Osteocyte (in vitro differentiated cells): Measurements from ENCODE around the gene OR8H3. TPM values are rescaled to one million over a fixed set of nuclear protein-coding genes. Genes with fewer than 3 reads are reported as not detected.

Source experiments
- DNase-seq: peaks from one replicate; pipeline ENCODE4 v3.0.0; 2021; ENCODE audit warnings: mixed read lengths; ENCODE audit not compliant: unreplicated experiment; ENCODE audit errors: extremely low spot score
- H3K27ac Mint-ChIP-seq: one replicate; pipeline ENCODE4 v1.8.0; 2021; ENCODE audit warnings: mild to moderate bottlenecking, mixed read lengths; ENCODE audit not compliant: unreplicated experiment
- H3K27me3 Mint-ChIP-seq: one replicate; pipeline ENCODE4 v1.8.0; 2021; ENCODE audit warnings: mixed read lengths; ENCODE audit not compliant: unreplicated experiment
- H3K36me3 Mint-ChIP-seq: one replicate; pipeline ENCODE4 v1.8.0; 2021; ENCODE audit warnings: mixed read lengths; ENCODE audit not compliant: unreplicated experiment
- H3K4me1 Mint-ChIP-seq: one replicate; pipeline ENCODE4 v1.8.0; 2021; ENCODE audit warnings: mixed read lengths; ENCODE audit not compliant: unreplicated experiment
- H3K4me3 Mint-ChIP-seq: one replicate; pipeline ENCODE4 v1.8.0; 2021; ENCODE audit warnings: mild to moderate bottlenecking, moderate library complexity, mixed read lengths; ENCODE audit not compliant: unreplicated experiment
- H3K9me3 Mint-ChIP-seq: one replicate; pipeline ENCODE4 v1.8.0; 2021; ENCODE audit warnings: mixed read lengths; ENCODE audit not compliant: unreplicated experiment
- CTCF ChIP-seq: fragments of 200-600 bp; sonication (generic); IDR thresholded peaks from 2 replicates; pipeline ENCODE4 v1.5.0; 2021; ENCODE audit warnings: antibody characterized with exemption, mild to moderate bottlenecking, moderate library complexity
- total RNA-seq: library from RNA; stranded (reverse); gene quantifications from 2 replicates; pipeline ENCODE4 v1.2.1, GENCODE V29; 2021

OR8H3 gene
- total RNA-seq, 1 donor from 2014 or later, result not detected

- no peak for TF ChIP-seq CTCF
- Mint-ChIP-seq H3K36me3 (no peaks in the 10 kb centered on the region), H3K27ac (no peak overlapping the region), H3K27me3 (no peaks in the 10 kb centered on the region), H3K9me3 (peaks cover 49% of the 10 kb centered on the region), H3K4me3 (no peak overlapping the region), H3K4me1 (no peaks in the 10 kb centered on the region)
- DNase-seq, result no peak
Observed at GRCh38 chr11:56151376-56151775, 29.2 kb downstream of the OR8H3 start.

DNA sequence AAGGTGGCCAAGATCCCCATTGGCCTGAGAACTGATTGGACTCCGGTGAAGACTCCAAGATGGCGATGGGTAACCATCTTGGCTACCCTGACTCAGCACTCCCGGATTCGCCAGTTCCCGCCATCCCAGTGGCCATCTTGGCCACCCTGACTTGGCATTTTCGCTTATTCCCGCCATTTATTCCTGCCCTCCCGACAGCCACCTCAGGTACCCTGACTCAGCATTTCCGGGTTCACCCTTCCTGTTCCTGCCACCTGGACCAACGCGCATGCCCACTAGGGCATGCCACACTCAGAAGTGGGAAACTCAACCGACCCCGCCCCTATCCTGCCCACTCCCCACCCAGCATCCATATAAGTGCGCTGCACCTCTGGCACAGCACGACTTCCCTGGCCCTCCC is 30.2 kb downstream of the OR8H3 start:
- H3K36me3 Mint-ChIP-seq, result no peaks in the 10 kb centered on the region
- peaks cover 53% of the 10 kb centered on the region for H3K9me3 Mint-ChIP-seq
- no peak overlapping the region for H3K27ac Mint-ChIP-seq
- no peak overlapping the region for H3K4me3 Mint-ChIP-seq
- no peaks in the 10 kb centered on the region for H3K27me3 Mint-ChIP-seq
- no peaks in the 10 kb centered on the region for H3K4me1 Mint-ChIP-seq
- TF ChIP-seq CTCF, result no peak
- DNase-seq, result no peak

DNA sequence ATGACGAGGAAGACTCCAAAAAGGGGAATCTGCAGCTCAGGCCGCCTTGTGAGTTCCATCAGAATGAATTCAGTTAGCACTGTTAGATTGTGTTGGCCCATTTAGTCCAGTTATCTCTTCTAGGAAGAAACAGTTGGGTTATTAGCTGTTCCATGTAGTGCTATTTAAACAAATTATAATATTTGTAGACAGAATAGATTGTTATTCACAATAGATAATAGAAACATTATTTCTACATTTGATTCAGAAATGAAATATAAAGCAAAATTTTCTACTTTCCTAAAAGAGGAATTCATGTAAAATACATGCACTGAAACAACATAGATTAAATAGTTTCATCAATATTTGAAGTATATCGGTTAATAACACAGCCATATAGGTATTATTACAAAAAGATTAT is 38.0 kb downstream of the OR8H3 start, which contains the start of gene OR8K5:
Gene OR8K5 (minus strand): TSS at position 101 of the 400 bp plus-strand sequence. CDS start 0 bp downstream, at position 101.
- TF ChIP-seq CTCF, result no peak
- Mint-ChIP-seq H3K4me3 (no peak within 1 kb of the TSS), H3K27me3 (no peaks in the 10 kb centered on the region), H3K36me3 (no peaks in the 10 kb centered on the region), H3K9me3 (peaks cover 34% of the 10 kb centered on the region), H3K4me1 (no peaks in the 10 kb centered on the region), H3K27ac (no peak within 1 kb of the TSS)
- no peak for DNase-seq

DNA sequence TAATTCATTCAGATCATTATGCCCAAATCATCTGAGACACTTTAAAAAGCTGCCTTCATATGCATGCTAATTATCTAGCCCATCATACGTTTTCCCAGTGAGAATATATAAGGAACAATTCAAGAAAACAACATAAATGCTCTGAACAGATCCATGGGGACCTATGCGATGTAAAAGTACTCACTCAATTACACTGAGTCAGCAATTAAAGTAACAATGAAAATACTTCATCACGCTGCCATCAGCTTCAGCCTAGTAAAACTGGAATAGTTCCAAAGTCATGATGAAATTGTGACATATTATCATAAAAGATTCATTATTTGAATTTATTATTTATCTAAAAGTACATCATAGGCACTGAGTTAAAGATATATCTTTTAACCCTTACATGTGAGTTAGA is 41.6 kb downstream of the OR8H3 start:
- Mint-ChIP-seq H3K4me3 (no peak overlapping the region), H3K27ac (no peak overlapping the region), H3K4me1 (no peaks in the 10 kb centered on the region), H3K9me3 (peaks cover 29% of the 10 kb centered on the region), H3K36me3 (no peaks in the 10 kb centered on the region), H3K27me3 (no peaks in the 10 kb centered on the region)
- no peak for TF ChIP-seq CTCF
- DNase-seq, result no peak

- no peak overlapping the region for H3K27ac Mint-ChIP-seq
- no peaks in the 10 kb centered on the region for H3K4me1 Mint-ChIP-seq
- no peaks in the 10 kb centered on the region for H3K27me3 Mint-ChIP-seq
- no peak overlapping the region for H3K4me3 Mint-ChIP-seq
- peaks cover 8% of the 10 kb centered on the region for H3K9me3 Mint-ChIP-seq
- TF ChIP-seq CTCF, result no peak
- no peaks in the 10 kb centered on the region for H3K36me3 Mint-ChIP-seq
- DNase-seq, result no peak
Observed at GRCh38 chr11:56172256-56172830, 50.2 kb downstream of the OR8H3 start.

Other genes starting within 250 kb of the OR8H3 start
- not detected in 2 replicates for gene TRIM51, start 239.1 kb upstream of the OR8H3 start, total RNA-seq
- gene OR5W2, start 207.8 kb upstream of the OR8H3 start, total RNA-seq, result not detected in 2 replicates
- not detected in 2 replicates for gene OR5I1, start 186.0 kb upstream of the OR8H3 start, total RNA-seq
- not detected in 2 replicates for gene OR10AG1, start 152.4 kb upstream of the OR8H3 start, total RNA-seq
- not detected in 2 replicates for gene OR5F1, start 127.7 kb upstream of the OR8H3 start, total RNA-seq
- gene OR5AS1, start 94.7 kb upstream of the OR8H3 start, total RNA-seq, result not detected in 2 replicates
- gene OR8I2, start 29.1 kb upstream of the OR8H3 start, total RNA-seq, result not detected in 2 replicates
- gene OR8H2, start 18.7 kb upstream of the OR8H3 start, total RNA-seq, result not detected in 2 replicates
- gene OR8J3, start 17.8 kb downstream of the OR8H3 start, total RNA-seq, result not detected in 2 replicates
- gene OR8K5, start 37.9 kb downstream of the OR8H3 start, total RNA-seq, result not detected in 2 replicates
- gene OR5J2, start 54.2 kb downstream of the OR8H3 start, total RNA-seq, result not detected in 2 replicates
- not detected in 2 replicates for gene OR5T2, start 111.9 kb downstream of the OR8H3 start, total RNA-seq
- not detected in 2 replicates for gene OR5T3, start 129.9 kb downstream of the OR8H3 start, total RNA-seq
- gene OR5T1, start 151.8 kb downstream of the OR8H3 start, total RNA-seq, result not detected in 2 replicates
- not detected in 2 replicates for gene OR8H1, start 169.9 kb downstream of the OR8H3 start, total RNA-seq
- gene OR8K3, start 192.8 kb downstream of the OR8H3 start, total RNA-seq, result not detected in 2 replicates
- gene OR8K1, start 223.7 kb downstream of the OR8H3 start, total RNA-seq, result not detected in 2 replicates
- gene OR8J1, start 231.9 kb downstream of the OR8H3 start, total RNA-seq, result not detected in 2 replicates